Posterior cingulate gyrus (tissue), 11 donors: ENCODE measurements around the gene RAPGEF1.
A peak's percentile ranks its signal among the peaks of the same experiment; 100 is the strongest.

Source experiments
- DNase-seq, 10 donors: peaks; one replicate each; pipeline versions ENCODE4 v3.0.0 to v3.0.0-alpha.2; 2020 to 2021; ENCODE audit warnings: mixed read lengths in 3 of 10
- intact Hi-C: fragments of 100-400 bp; cut with DNase I; formaldehyde crosslinking; loops from one replicate; pipeline ENCODE4 v1.15.1; 2023

Gene RAPGEF1

DNA sequence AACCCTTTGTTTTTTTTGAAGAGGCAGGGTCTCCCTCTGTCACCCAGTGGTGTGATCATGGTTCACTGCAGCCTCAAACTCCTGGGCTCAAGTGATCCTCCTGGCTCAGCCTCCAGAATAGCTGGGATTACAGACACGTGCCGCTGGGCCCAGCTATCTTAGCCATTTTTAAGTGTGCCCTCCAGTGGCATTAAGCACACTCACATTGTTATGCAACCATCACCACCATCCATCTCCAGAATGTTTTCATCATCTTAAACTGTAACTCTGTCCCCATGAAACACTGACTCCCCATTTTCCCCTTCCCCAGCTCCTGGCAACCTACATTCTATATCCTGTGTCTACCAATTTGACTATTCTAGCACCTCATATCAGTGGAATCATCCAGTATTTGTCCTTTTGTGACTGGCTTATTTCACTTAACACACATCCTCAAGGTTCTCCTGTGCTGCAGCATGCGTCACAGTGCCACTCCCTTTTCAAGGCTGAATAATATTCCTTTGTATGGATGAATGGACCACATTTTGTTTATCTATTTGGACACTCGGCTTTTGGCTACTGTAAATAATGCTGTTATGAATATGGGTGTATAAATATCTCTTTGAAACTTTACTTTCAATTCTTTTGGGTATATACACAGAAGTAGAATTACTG, 12.5 kb upstream of the RAPGEF1 start:
- peak in 2 of 10 donors; percentile 7 to 16 for DNase-seq
- intact Hi-C loops: no loop called here

GRCh38 chr9:131748411-131748955, 8.6 kb upstream of the RAPGEF1 start:
- DNase-seq: peak in 2 of 10 donors; percentile 12 to 27

GRCh38 chr9:131747352-131747751, 7.5 kb upstream of the RAPGEF1 start:
- DNase-seq: peak in 2 of 10 donors; percentile 79
- intact Hi-C loops: no loop called here

More at GRCh38 chr9:131748411-131748955, 8.6 kb upstream of the RAPGEF1 start:
- intact Hi-C loops: no loop called here

GRCh38 chr9:131745610-131746009, 5.7 kb upstream of the RAPGEF1 start:
- no peak for DNase-seq
- intact Hi-C loops: no loop called here

- peak in 2 of 10 donors; percentile 51 to 61 for DNase-seq
These were observed 4.9 kb upstream of the RAPGEF1 start for GRCh38 chr9:131744720-131745201.

DNA sequence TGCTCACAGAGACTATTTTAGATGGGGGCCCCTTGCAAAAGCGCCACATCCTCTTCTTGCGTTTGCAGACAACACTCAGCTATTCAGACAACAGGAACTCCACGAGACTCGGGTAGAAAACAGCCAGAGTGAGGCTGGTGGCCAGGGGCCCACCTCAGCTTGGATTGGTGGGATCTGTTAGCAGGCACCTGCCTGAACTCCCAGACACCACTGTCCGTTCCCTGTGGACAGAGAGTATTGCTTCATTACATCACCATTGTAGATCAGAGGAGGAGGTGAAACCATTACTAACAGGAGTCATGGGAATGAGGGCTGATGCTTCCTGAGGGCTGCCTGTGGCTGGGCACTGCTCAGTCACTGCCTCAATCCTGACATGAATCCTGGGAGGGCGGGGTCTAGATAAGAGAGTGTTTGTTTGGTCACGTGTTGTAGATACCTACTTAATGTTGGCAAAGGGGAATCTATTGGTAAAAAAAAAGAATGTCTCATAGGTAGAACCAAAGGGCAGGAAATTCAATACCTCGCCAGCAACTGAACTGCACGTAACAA, 4.4 kb upstream of the RAPGEF1 start:
- intact Hi-C loops: loop anchor here (5.0 kb wide), 1 partner anchor 392 kb away; no protein-coding TSS in a partner anchor
- DNase-seq: peak in 2 of 10 donors; percentile 31 to 74

More at GRCh38 chr9:131744720-131745201, 4.9 kb upstream of the RAPGEF1 start:
- intact Hi-C loops: loop anchor here (5.0 kb wide), 1 partner anchor 392 kb away; no protein-coding TSS in a partner anchor

DNA sequence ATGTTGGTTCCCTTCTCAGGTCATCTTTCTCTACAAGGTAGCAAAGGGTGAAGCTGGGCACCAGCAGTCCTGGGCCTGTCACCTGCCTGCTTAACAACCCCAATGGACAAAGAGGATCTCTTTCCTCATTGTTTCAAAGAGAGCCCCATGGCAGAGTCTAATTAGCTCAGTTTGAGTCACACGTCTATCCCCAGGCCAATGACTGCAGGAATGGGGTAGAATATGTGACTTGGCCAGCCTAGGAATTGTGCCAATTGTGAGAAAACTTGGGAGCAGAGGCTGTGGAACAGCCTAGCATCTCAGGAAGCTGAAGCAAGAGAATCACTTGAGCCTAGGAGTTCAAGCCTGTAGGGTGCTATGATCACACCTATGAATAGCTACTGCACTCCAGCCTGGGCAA, 3.6 kb upstream of the RAPGEF1 start:
- intact Hi-C loops: loop anchor here (5.0 kb wide), 1 partner anchor 391 kb away; no protein-coding TSS in a partner anchor
- DNase-seq: peak in 1 of 10 donors; percentile 4

DNA sequence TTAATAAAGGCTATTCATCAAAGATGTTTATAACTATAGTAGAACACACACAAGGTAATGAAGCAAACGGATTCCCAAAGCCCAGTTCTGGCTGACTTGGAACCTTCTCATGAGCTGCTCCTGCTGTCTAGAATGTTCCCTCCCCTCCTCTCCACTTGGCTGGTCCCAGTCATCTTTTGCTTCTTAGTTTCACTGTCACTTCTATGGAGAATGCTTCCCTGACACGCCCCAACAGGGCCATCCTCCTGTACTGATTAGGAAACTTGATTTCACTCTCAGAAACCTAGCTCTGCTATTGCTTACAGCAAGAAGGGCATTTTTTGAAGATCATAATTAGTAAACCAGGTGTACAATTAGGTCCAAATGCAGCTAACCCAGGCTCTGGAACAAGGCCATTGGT, 3.2 kb upstream of the RAPGEF1 start:
- DNase-seq: peak in 2 of 10 donors; percentile 8 to 13
- intact Hi-C loops: loop anchor here (5.0 kb wide), 1 partner anchor 391 kb away; no protein-coding TSS in a partner anchor

- peak in 2 of 10 donors; percentile 45 to 72 for DNase-seq
- intact Hi-C loops: loop anchor here (1.0 to 5.0 kb wide), 2 partner anchors 150 to 389 kb away; no protein-coding TSS in a partner anchor
These were observed 1.0 kb upstream of the RAPGEF1 start for GRCh38 chr9:131740898-131741297.

DNA sequence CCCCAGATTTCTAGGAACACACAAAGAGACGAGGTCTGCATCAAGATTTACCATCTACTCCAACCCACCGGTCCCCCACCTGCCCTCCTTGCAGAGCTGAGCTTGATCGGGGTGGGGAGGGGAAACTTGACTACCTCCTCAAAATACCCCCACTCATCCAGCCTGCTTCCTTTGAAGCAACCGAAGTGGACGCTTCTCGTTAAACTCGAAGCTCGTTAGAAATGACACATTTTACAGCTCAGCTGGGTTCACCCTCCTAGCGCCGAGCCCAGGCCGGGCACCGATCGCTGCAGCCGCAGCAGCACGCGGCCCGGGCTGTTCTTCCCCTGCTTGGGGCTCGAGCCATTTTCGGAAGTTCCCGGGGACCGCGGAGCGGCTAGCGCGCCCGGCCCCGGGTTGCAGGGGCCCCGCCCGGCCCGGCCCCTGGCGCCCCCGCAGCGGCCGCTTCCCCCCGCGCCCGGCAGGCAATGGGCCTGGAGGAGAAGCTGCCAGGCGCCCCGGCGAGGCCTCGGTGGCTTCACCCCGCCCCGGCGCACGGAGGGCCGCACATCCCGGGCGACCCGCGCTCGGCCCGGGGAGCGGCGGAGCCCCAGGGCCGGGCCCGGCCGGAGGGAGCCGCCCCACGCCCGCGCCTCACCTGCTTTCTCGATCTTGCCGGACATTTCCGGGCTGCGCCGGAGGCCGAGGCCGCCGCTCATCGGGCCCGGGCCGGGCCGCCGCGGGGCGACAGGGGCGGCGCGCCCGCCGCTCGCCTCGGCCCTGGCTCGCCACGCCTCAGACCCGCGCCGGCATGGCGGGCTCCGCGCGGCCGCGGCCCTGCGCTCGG, 530 bp downstream of the RAPGEF1 start:
- intact Hi-C loops: no loop called here
- peak in 4 of 10 donors; percentile 62 to 89 (median 84) for DNase-seq

- intact Hi-C loops: no loop called here
- DNase-seq: peak in 2 of 10 donors; percentile 46 to 79
These were observed 1.4 kb downstream of the RAPGEF1 start for GRCh38 chr9:131738293-131739132.

DNA sequence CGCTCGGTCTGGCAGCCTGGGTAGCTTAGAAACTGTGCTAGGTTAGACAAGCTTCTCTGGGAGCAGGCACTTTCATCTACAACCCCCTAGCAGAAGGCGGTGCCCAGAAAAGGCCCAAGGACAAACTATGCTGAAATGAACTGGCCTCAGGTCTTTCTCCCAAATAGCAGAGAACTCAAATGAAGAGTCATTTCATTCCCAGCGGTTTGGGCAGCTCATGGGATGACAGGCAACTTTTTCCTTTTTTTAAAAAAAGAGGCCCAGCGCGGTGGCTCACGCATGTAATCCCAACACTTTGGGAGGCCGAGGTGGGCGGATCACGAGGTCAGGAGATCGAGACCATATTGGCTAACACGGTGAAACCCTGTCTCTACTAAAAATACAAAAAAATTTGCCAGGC, 2.5 kb downstream of the RAPGEF1 start:
- peak in 2 of 10 donors; percentile 14 to 31 for DNase-seq
- intact Hi-C loops: no loop called here

DNA sequence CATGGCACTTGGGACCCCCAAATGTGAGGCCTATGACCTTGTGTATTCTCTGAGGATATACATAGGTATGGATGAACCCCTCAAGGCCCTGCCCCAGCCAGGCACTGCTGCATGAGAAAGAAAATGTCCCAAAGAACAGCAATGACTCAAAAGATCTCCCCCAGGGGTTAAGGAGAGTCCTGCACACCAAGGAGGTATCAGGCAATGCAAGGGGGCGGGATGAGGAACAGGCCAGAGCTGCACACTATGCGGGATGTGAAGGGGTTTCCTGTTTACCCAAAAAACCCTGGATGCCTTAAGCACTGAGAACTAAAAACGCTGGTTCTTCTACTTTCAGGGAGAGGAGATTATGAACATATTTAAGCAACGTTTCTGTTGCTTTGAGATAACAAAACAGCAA, 3.4 kb downstream of the RAPGEF1 start:
- DNase-seq: peak in 2 of 10 donors; percentile 10 to 25
- intact Hi-C loops: no loop called here

GRCh38 chr9:131735238-131736128, 4.4 kb downstream of the RAPGEF1 start:
- intact Hi-C loops: no loop called here
- peak in 2 of 10 donors; percentile 63 to 67 for DNase-seq

GRCh38 chr9:131734781-131735180, 5.1 kb downstream of the RAPGEF1 start:
- DNase-seq: peak in 1 of 10 donors; percentile 15
- intact Hi-C loops: no loop called here

GRCh38 chr9:131734165-131734610, 5.7 kb downstream of the RAPGEF1 start:
- peak in 2 of 10 donors; percentile 31 to 81 for DNase-seq
- intact Hi-C loops: no loop called here

DNA sequence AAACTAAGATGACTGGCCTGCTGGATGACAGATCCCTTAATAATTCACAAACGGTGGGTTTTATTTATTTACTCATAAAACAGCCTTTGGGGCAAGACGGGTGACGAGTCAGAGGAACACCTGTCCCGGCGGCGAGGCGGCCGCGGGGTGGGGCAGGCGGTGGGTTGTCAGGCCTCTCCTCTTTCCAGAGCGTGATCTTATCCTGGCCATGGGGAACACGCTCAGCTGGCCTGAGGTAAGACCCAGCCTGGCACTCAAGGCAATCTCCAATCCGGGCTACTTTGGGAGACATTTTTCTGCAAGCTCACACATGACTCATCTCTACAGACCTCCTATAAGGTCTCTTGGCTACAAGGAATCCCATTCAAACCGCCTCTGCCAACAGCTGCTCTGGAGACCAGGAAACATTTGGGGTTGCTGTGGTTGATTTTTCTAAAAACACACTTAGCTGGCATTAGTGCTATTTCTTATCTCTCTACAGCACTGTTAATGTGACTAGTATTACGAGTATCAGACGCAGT, 6.3 kb downstream of the RAPGEF1 start:
- intact Hi-C loops: no loop called here
- peak in 1 of 10 donors; percentile 67 for DNase-seq
